ENCODE measurements around the gene ISCA2. TPM values are rescaled to one million over a fixed set of nuclear protein-coding genes. Genes with fewer than 3 reads are reported as not detected.

ISCA2 gene
- total and polyA plus RNA-seq, 2 donors (not counting 3 experiments of a cell fraction or from before 2014, with no cell fraction given), result 22.6 to 25.7 TPM

GRCh38 chr14:74510959-74511409 is 17.4 kb downstream of the ISCA2 start:
- Histone ChIP-seq H3K27me3 (ENCODE audit: control insufficient read depth in 2 of 2, insufficient read depth in 2 of 2, low read length in 2 of 2) (no peaks in the 10 kb centered on the region), H3K9ac (replicated peaks; ENCODE audit: extremely low read depth, insufficient read depth, low read length) (no peak overlapping the region), H3K27ac (ENCODE audit: insufficient read depth, low read depth, low read length) (no peak overlapping the region), H3K9me1 (replicated peaks; ENCODE audit: control insufficient read depth, extremely low read depth, insufficient read depth, low read length) (no peaks in the 10 kb centered on the region), H4K20me1 (replicated peaks; ENCODE audit: control insufficient read depth, extremely low read depth, insufficient read depth, low read length) (no peaks in the 10 kb centered on the region), H3K4me1 (ENCODE audit: control insufficient read depth, extremely low read depth, insufficient read depth, low read length) (no peaks in the 10 kb centered on the region), H3K36me3 (ENCODE audit: control insufficient read depth in 2 of 2, extremely low read depth in 1 of 2, insufficient read depth in 2 of 2, low read length in 2 of 2) (peaks cover 38 to 69% of the 10 kb centered on the region in 2 experiments), H3K4me3 (replicated peaks in 1 of 3; ENCODE audit: insufficient read depth in 1 of 3, low read depth in 1 of 3, low read length in 3 of 3) (no peak overlapping the region), H3K79me2 (ENCODE audit: control insufficient read depth, insufficient read depth, low read length) (no peaks in the 10 kb centered on the region), H3K9me3 (replicated peaks; ENCODE audit: control insufficient read depth, insufficient read depth, low read length) (no peaks in the 10 kb centered on the region), H2AFZ (ENCODE audit: low read depth, low read length) (no peak overlapping the region), H3K4me2 (ENCODE audit: insufficient read depth, low read length) (no peak overlapping the region)
- DNase-seq (ENCODE audit: low read depth, low spot score) (peak; percentile 15), FAIRE-seq (no peak)
- TF ChIP-seq POLR2A (IDR thresholded peaks at IDR 0.05; ENCODE audit: low read depth, low read length) (peak; percentile 18), MAX (IDR thresholded peaks at IDR 0.05; ENCODE audit: insufficient read depth, insufficient read length) (no peak), FOS (IDR thresholded peaks at IDR 0.05; ENCODE audit: borderline replicate concordance, insufficient read depth, low read length) (no peak)
- dilution Hi-C loops (cut with MboI; ENCODE audit: extremely low pct_ligation_motif_present, low sequenced_read_pairs), result no loop called here
- POLR2A ChIA-PET, result no interaction called here
- intact Hi-C loops (cut with micrococcal nuclease), result no loop called here
- BruUV-seq (replicated peaks), result no TSS peak
- CTCF ChIA-PET, result interaction anchor here (1.2 to 1.6 kb wide), 2 partner anchors 15 to 35 kb away, joined by 3 to 4 read pairs; no protein-coding TSS in a partner anchor

- DNase-seq (ENCODE audit: low read depth, low spot score) (no peak), FAIRE-seq (peak; percentile 24)
- dilution Hi-C loops (cut with MboI; ENCODE audit: extremely low pct_ligation_motif_present, low sequenced_read_pairs) (no loop called here), intact Hi-C loops (cut with micrococcal nuclease) (no loop called here)
- no peak overlapping the region for H3K4me2 ChIP-seq (ENCODE audit: insufficient read depth, low read length)
- no peaks in the 10 kb centered on the region for H3K4me1 ChIP-seq (ENCODE audit: control insufficient read depth, extremely low read depth, insufficient read depth, low read length)
- no peak overlapping the region for H3K9ac ChIP-seq (replicated peaks; ENCODE audit: extremely low read depth, insufficient read depth, low read length)
- ChIA-PET POLR2A (interaction anchor here (1.2 kb wide), 1 partner anchor 10 kb away, joined by 3 read pairs; no protein-coding TSS in a partner anchor), CTCF (interaction anchor here (1.6 kb wide), 1 partner anchor 34 kb away, joined by 4 read pairs; no protein-coding TSS in a partner anchor)
- no peak overlapping the region for H3K27ac ChIP-seq (ENCODE audit: insufficient read depth, low read depth, low read length)
- H3K36me3 ChIP-seq (ENCODE audit: control insufficient read depth in 2 of 2, extremely low read depth in 1 of 2, insufficient read depth in 2 of 2, low read length in 2 of 2), result peaks cover 34 to 61% of the 10 kb centered on the region in 2 experiments
- no peaks in the 10 kb centered on the region for H3K79me2 ChIP-seq (ENCODE audit: control insufficient read depth, insufficient read depth, low read length)
- BruUV-seq (replicated peaks), result no TSS peak
- no peak overlapping the region for H2AFZ ChIP-seq (ENCODE audit: low read depth, low read length)
- no peaks in the 10 kb centered on the region for H3K27me3 ChIP-seq (ENCODE audit: control insufficient read depth in 2 of 2, insufficient read depth in 2 of 2, low read length in 2 of 2)
- no peaks in the 10 kb centered on the region for H3K9me1 ChIP-seq (replicated peaks; ENCODE audit: control insufficient read depth, extremely low read depth, insufficient read depth, low read length)
- H3K4me3 ChIP-seq (replicated peaks in 1 of 3; ENCODE audit: insufficient read depth in 1 of 3, low read depth in 1 of 3, low read length in 3 of 3), result no peak overlapping the region
- TF ChIP-seq CTCF (IDR thresholded peaks at IDR 0.05; ENCODE audit: extremely low read depth in 1 of 2, insufficient read depth in 1 of 2, low read depth in 1 of 2, low read length in 2 of 2) (no peak), POLR2A (IDR thresholded peaks at IDR 0.05; ENCODE audit: low read depth, low read length) (peak; percentile 21)
- no peaks in the 10 kb centered on the region for H3K9me3 ChIP-seq (replicated peaks; ENCODE audit: control insufficient read depth, insufficient read depth, low read length)
- H4K20me1 ChIP-seq (replicated peaks; ENCODE audit: control insufficient read depth, extremely low read depth, insufficient read depth, low read length), result no peaks in the 10 kb centered on the region
These were observed 18.6 kb downstream of the ISCA2 start for GRCh38 chr14:74511966-74512830.
